Thyroid gland (tissue), 4 donors: ENCODE measurements around the gene MAD2L2. TPM values are rescaled to one million over a fixed set of nuclear protein-coding genes. Genes with fewer than 3 reads are reported as not detected.

Experiments
- DNase-seq, 2 donors: peaks; one replicate each; pipeline ENCODE4 v3.0.0-alpha.2; 2019
- H3K27ac ChIP-seq, 3 donors: fragments of 200-600 bp; sonication (generic); 1 replicate in 2 of 3; 2 replicates in 1 of 3; pipeline ENCODE4 v1.5.1; 2016 to 2019; ENCODE audit warnings: mild to moderate bottlenecking in 1 of 3, moderate library complexity in 1 of 3
- H3K27me3 ChIP-seq: fragments of 200-600 bp; sonication (generic); one replicate; pipeline ENCODE4 v1.5.1; 2019
- H3K36me3 ChIP-seq, 2 donors: fragments of 200-600 bp; sonication (generic); one replicate each; pipeline ENCODE4 v1.5.1; 2016 to 2019
- H3K4me1 ChIP-seq, 2 donors: fragments of 200-600 bp; sonication (generic); one replicate each; pipeline ENCODE4 v1.5.1; 2017 to 2019
- H3K4me3 ChIP-seq, 3 donors: fragments of 200-600 bp; sonication (generic); replicated peaks in 1 of 3; 1 replicate in 2 of 3; 2 replicates in 1 of 3; pipeline ENCODE4 v1.5.1; 2016; ENCODE audit warnings: mild to moderate bottlenecking in 1 of 3
- H3K9me3 ChIP-seq: fragments of 200-600 bp; sonication (generic); one replicate; pipeline ENCODE4 v1.5.1; 2017
- CTCF ChIP-seq, 6 experiments: fragments of 200-600 bp in 3 of 6; fragments of 450-650 bp in 3 of 6; sonication (generic) in 3 of 6; IDR thresholded peaks; one replicate each; pipeline ENCODE4 v1.5.1; 2016 to 2019; ENCODE audit warnings: antibody characterized with exemption in 6 of 6, mild to moderate bottlenecking in 2 of 6, inconsistent platforms in 1 of 6, moderate library complexity in 1 of 6
- POLR2A ChIP-seq, 2 donors: fragments of 450-650 bp; IDR thresholded peaks; one replicate each; pipeline ENCODE4 v1.6.1; 2017; ENCODE audit warnings: antibody characterized with exemption in 2 of 2, mild to moderate bottlenecking in 2 of 2, moderate library complexity in 1 of 2
- WGBS, 2 donors: methylation state at CpG; one replicate each; pipeline ENCODE4 v1.1.5; 2017; 5-methylcytosine and 5-hydroxymethylcytosine counted together
- intact Hi-C: fragments of 100-400 bp; cut with DNase I; formaldehyde crosslinking; loops from one replicate; pipeline ENCODE4 v1.15.1; 2023
- total RNA-seq, 4 donors: library from RNA; depleted of rRNA; stranded (reverse); fragments of >200 nt; gene quantifications; one replicate each; pipeline ENCODE4 v1.2.3, GENCODE V29; 2016

MAD2L2 gene
- total RNA-seq, 4 donors from 2014 or later, result 12.0 to 43.9 (median 21.5) TPM

- no peak for TF ChIP-seq CTCF (IDR thresholded peaks at IDR 0.05)
- TF ChIP-seq POLR2A (IDR thresholded peaks at IDR 0.05), result no peak
- Histone ChIP-seq H3K4me1 (peaks cover 0 to 19% of the 10 kb centered on the region in 2 donors), H3K4me3 (no peak overlapping the region), H3K27me3 (no peaks in the 10 kb centered on the region), H3K9me3 (no peaks in the 10 kb centered on the region), H3K27ac (no peak overlapping the region), H3K36me3 (no peaks in the 10 kb centered on the region)
- DNase-seq, result no peak
- intact Hi-C loops, result no loop called here
- WGBS, 2 donors, result 98 to 100% methylated on average over 4 of the region's 4 CpGs
Measured at GRCh38 chr1:11728126-11728806, 47.3 kb upstream of the MAD2L2 start.

GRCh38 chr1:11727119-11727518 lies 46.2 kb upstream of the MAD2L2 start:
- TF ChIP-seq POLR2A (IDR thresholded peaks at IDR 0.05), result no peak
- no peak for TF ChIP-seq CTCF (IDR thresholded peaks at IDR 0.05)
- no peak overlapping the region for H3K4me3 ChIP-seq
- H3K27ac ChIP-seq, result no peak overlapping the region
- peaks cover 0 to 16% of the 10 kb centered on the region in 2 donors for H3K4me1 ChIP-seq
- H3K9me3 ChIP-seq, result no peaks in the 10 kb centered on the region
- H3K36me3 ChIP-seq, result no peaks in the 10 kb centered on the region
- 92 to 98% methylated on average over 4 of the region's 4 CpGs for WGBS, 2 donors
- intact Hi-C loops, result no loop called here
- DNase-seq, result no peak
- no peaks in the 10 kb centered on the region for H3K27me3 ChIP-seq

- no peak for DNase-seq
- no peaks in the 10 kb centered on the region for H3K27me3 ChIP-seq
- no peak overlapping the region for H3K27ac ChIP-seq
- no peaks in the 10 kb centered on the region for H3K36me3 ChIP-seq
- 85 to 91% methylated on average over 5 of the region's 5 CpGs for WGBS, 2 donors
- no peak overlapping the region for H3K4me3 ChIP-seq
- peaks cover 0 to 8% of the 10 kb centered on the region in 2 donors for H3K4me1 ChIP-seq
- H3K9me3 ChIP-seq, result no peaks in the 10 kb centered on the region
- TF ChIP-seq CTCF (IDR thresholded peaks at IDR 0.05) (no peak), POLR2A (IDR thresholded peaks at IDR 0.05) (no peak)
- intact Hi-C loops, result no loop called here
Measured at GRCh38 chr1:11725616-11726015, 44.7 kb upstream of the MAD2L2 start.

GRCh38 chr1:11722538-11722937 lies 41.6 kb upstream of the MAD2L2 start:
- no peak overlapping the region for H3K27ac ChIP-seq

More at GRCh38 chr1:11722538-11722937, 41.6 kb upstream of the MAD2L2 start:
- no peak for DNase-seq
- Histone ChIP-seq H3K4me3 (no peak overlapping the region), H3K36me3 (no peaks in the 10 kb centered on the region), H3K9me3 (no peaks in the 10 kb centered on the region), H3K27me3 (no peaks in the 10 kb centered on the region), H3K4me1 (peaks cover 4 to 6% of the 10 kb centered on the region in 2 donors)
- WGBS, 2 donors, result 57 to 76% methylated on average over 2 of the region's 2 CpGs
- intact Hi-C loops, result loop anchor here (5.0 kb wide), 1 partner anchor 75 kb away; no protein-coding TSS in a partner anchor
- no peak for TF ChIP-seq POLR2A (IDR thresholded peaks at IDR 0.05)
- TF ChIP-seq CTCF (IDR thresholded peaks at IDR 0.05), result no peak
